Liver (tissue), 3 donors: ENCODE measurements around the gene HOXB4.

Experiments
- EGR1 ChIP-seq, 2 donors: IDR thresholded peaks; 2 replicates each; pipeline ENCODE4 v1.6.1; 2016 to 2018; ENCODE audit warnings: antibody characterized with exemption in 2 of 2, low read depth in 2 of 2
- FOXA1 ChIP-seq: IDR thresholded peaks from 2 replicates; pipeline ENCODE4 v1.6.1; 2016; ENCODE audit warnings: antibody characterized with exemption
- GABPA ChIP-seq, 2 donors: IDR thresholded peaks in 1 of 2; conservative IDR thresholded peaks in 1 of 2; 2 replicates each; pipeline ENCODE4 v1.6.1; 2016; ENCODE audit warnings: antibody characterized with exemption in 2 of 2, mild to moderate bottlenecking in 1 of 2, moderate library complexity in 1 of 2
- HNF4G ChIP-seq: IDR thresholded peaks from 2 replicates; pipeline ENCODE4 v1.6.1; 2016; ENCODE audit warnings: antibody characterized with exemption
- JUND ChIP-seq, 2 donors: IDR thresholded peaks; 2 replicates each; pipeline ENCODE4 v1.6.1; 2016; ENCODE audit warnings: antibody characterized with exemption in 2 of 2
- RAD21 ChIP-seq, 2 donors: IDR thresholded peaks; 2 replicates each; pipeline ENCODE4 v1.6.1; 2016; ENCODE audit warnings: antibody characterized with exemption in 2 of 2, mild to moderate bottlenecking in 2 of 2
- SP1 ChIP-seq: IDR thresholded peaks from 2 replicates; pipeline ENCODE4 v1.6.1; 2018; ENCODE audit warnings: antibody characterized with exemption, mild to moderate bottlenecking
- TAF1 ChIP-seq: conservative IDR thresholded peaks from 2 replicates; pipeline ENCODE4 v1.6.1; 2016; ENCODE audit warnings: antibody characterized with exemption, mild to moderate bottlenecking
- YY1 ChIP-seq: IDR thresholded peaks from 2 replicates; pipeline ENCODE4 v1.6.1; 2016; ENCODE audit warnings: antibody characterized with exemption, mild to moderate bottlenecking
- TF ChIP-seq, protein P1 (sequence below): fragments of 150-350 bp; IDR thresholded peaks from 2 replicates; pipeline ENCODE4 v1.5.1; 2017; ENCODE audit warnings: improper control_type of control experiment, low read depth, low read length; ENCODE audit not compliant: missing input control
- TF ChIP-seq, protein P2 (sequence below): IDR thresholded peaks from 2 replicates; pipeline ENCODE4 v1.6.1; 2016; ENCODE audit warnings: antibody characterized with exemption
- TF ChIP-seq, protein P3 (sequence below): IDR thresholded peaks from 2 replicates; pipeline ENCODE4 v1.6.1; 2016; ENCODE audit warnings: antibody characterized with exemption
- TF ChIP-seq, protein P4 (sequence below): IDR thresholded peaks from 2 replicates; pipeline ENCODE4 v1.6.1; 2016; ENCODE audit warnings: antibody characterized with exemption, mild to moderate bottlenecking
- TF ChIP-seq, protein P5 (sequence below): IDR thresholded peaks from 2 replicates; pipeline ENCODE4 v1.6.1; 2016; ENCODE audit warnings: antibody characterized with exemption
- donor health status: healthy.
- donor health status: healthy.

DNA sequence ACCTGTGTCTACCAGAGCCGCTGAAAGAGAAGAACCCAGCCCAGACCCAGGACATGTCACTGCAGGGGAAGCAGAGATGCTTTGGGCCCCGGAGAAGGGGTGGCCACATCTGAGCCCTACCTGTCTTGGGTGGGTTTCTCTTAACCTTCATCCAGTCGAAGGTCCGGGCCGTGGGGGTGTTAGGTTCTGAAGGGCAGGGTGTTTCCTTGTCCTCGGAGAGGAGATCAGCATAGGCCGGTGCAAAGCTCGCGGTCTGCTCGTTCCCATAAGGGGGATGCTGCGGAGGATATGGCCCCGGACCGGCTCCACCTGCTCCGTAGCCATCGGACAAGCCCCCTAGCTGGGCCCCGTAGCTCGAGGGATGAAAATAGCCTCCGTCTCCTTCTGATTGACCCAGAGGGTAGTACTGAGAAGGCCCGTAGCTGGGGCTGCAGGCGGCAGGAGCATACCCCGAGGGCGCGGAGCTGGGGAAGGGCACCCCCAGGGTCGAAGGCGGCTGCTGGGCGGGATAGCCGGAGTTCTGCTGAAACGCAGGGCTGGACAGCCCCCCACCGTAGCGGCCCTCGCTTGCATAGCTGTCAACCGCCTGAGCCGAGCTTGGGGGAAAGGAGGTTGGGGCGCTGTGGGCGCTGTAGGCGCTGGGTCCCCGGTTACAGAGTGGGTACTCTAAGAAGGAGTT lies 47.8 kb downstream of the HOXB4 start:
- TF ChIP-seq TAF1 = no peak
- TF ChIP-seq, protein P1, sequence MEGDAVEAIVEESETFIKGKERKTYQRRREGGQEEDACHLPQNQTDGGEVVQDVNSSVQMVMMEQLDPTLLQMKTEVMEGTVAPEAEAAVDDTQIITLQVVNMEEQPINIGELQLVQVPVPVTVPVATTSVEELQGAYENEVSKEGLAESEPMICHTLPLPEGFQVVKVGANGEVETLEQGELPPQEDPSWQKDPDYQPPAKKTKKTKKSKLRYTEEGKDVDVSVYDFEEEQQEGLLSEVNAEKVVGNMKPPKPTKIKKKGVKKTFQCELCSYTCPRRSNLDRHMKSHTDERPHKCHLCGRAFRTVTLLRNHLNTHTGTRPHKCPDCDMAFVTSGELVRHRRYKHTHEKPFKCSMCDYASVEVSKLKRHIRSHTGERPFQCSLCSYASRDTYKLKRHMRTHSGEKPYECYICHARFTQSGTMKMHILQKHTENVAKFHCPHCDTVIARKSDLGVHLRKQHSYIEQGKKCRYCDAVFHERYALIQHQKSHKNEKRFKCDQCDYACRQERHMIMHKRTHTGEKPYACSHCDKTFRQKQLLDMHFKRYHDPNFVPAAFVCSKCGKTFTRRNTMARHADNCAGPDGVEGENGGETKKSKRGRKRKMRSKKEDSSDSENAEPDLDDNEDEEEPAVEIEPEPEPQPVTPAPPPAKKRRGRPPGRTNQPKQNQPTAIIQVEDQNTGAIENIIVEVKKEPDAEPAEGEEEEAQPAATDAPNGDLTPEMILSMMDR = no peak
- TF ChIP-seq SP1 = no peak
- TF ChIP-seq, protein P2, sequence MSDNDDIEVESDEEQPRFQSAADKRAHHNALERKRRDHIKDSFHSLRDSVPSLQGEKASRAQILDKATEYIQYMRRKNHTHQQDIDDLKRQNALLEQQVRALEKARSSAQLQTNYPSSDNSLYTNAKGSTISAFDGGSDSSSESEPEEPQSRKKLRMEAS = no peak
- TF ChIP-seq, protein P3, sequence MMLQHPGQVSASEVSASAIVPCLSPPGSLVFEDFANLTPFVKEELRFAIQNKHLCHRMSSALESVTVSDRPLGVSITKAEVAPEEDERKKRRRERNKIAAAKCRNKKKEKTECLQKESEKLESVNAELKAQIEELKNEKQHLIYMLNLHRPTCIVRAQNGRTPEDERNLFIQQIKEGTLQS = no peak
- no peak for TF ChIP-seq YY1
- no peak for TF ChIP-seq EGR1 (IDR thresholded peaks at IDR 0.05; ENCODE audit: low read depth in 2 of 2)
- TF ChIP-seq, protein P4, sequence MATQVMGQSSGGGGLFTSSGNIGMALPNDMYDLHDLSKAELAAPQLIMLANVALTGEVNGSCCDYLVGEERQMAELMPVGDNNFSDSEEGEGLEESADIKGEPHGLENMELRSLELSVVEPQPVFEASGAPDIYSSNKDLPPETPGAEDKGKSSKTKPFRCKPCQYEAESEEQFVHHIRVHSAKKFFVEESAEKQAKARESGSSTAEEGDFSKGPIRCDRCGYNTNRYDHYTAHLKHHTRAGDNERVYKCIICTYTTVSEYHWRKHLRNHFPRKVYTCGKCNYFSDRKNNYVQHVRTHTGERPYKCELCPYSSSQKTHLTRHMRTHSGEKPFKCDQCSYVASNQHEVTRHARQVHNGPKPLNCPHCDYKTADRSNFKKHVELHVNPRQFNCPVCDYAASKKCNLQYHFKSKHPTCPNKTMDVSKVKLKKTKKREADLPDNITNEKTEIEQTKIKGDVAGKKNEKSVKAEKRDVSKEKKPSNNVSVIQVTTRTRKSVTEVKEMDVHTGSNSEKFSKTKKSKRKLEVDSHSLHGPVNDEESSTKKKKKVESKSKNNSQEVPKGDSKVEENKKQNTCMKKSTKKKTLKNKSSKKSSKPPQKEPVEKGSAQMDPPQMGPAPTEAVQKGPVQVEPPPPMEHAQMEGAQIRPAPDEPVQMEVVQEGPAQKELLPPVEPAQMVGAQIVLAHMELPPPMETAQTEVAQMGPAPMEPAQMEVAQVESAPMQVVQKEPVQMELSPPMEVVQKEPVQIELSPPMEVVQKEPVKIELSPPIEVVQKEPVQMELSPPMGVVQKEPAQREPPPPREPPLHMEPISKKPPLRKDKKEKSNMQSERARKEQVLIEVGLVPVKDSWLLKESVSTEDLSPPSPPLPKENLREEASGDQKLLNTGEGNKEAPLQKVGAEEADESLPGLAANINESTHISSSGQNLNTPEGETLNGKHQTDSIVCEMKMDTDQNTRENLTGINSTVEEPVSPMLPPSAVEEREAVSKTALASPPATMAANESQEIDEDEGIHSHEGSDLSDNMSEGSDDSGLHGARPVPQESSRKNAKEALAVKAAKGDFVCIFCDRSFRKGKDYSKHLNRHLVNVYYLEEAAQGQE = no peak
- TF ChIP-seq RAD21 (IDR thresholded peaks at IDR 0.05) = no peak
- TF ChIP-seq GABPA (IDR thresholded peaks at IDR 0.05 in 1 of 2, conservative IDR thresholded peaks at IDR 0.05 in 1 of 2) = no peak
- TF ChIP-seq, protein P5, sequence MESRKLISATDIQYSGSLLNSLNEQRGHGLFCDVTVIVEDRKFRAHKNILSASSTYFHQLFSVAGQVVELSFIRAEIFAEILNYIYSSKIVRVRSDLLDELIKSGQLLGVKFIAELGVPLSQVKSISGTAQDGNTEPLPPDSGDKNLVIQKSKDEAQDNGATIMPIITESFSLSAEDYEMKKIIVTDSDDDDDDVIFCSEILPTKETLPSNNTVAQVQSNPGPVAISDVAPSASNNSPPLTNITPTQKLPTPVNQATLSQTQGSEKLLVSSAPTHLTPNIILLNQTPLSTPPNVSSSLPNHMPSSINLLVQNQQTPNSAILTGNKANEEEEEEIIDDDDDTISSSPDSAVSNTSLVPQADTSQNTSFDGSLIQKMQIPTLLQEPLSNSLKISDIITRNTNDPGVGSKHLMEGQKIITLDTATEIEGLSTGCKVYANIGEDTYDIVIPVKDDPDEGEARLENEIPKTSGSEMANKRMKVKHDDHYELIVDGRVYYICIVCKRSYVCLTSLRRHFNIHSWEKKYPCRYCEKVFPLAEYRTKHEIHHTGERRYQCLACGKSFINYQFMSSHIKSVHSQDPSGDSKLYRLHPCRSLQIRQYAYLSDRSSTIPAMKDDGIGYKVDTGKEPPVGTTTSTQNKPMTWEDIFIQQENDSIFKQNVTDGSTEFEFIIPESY = no peak
- TF ChIP-seq HNF4G = no peak
- no peak for TF ChIP-seq FOXA1
- TF ChIP-seq JUND (IDR thresholded peaks at IDR 0.05) = no peak
